ENCODE results near the gene POLD2. TPM values are rescaled to one million over a fixed set of nuclear protein-coding genes. Genes with fewer than 3 reads are reported as not detected.
A peak's percentile ranks its signal among the peaks of the same experiment; 100 is the strongest.

Gene POLD2
- total RNA-seq, 1 experiment from 2014 or later = 131 TPM

- no peak within 1 kb of the TSS for H2BK20ac ChIP-seq (ENCODE audit: low read depth, low read length, poor library complexity, severe bottlenecking)
- H3K4me1 ChIP-seq (ENCODE audit: insufficient read depth, low read length) = peaks cover 10% of the 10 kb centered on the region; the same call in 1 of the 2 replicates
- no peak within 1 kb of the TSS for H3T11ph ChIP-seq (ENCODE audit: low read length)
- H3K4me3 Mint-ChIP-seq = peak within 1 kb of the TSS; percentile 56 to 57; a peak in 4 of 5 replicates
- peak within 1 kb of the TSS; percentile 20; the same call in 1 of the 2 replicates for H3K14ac ChIP-seq (ENCODE audit: insufficient read depth, low read length)
- H3K18ac ChIP-seq (ENCODE audit: insufficient read length, low read depth, low read length) = peak within 1 kb of the TSS; percentile 3
- no peak within 1 kb of the TSS for H3K27ac ChIP-seq (ENCODE audit: insufficient read length, low read depth, low read length)
- peaks cover 37% of the 10 kb centered on the region for H3K27me3 Mint-ChIP-seq (ENCODE audit: low read depth)
- peaks cover 0 to 11% (median 0%) of the 10 kb centered on the region in 3 experiments; a peak in 5 of 7 replicates for H3K36me3 Mint-ChIP-seq (ENCODE audit: insufficient read depth in 1 of 3, low read depth in 3 of 3)
- no peaks in the 10 kb centered on the region for H3K27me3 ChIP-seq (ENCODE audit: insufficient read depth, low read length)
- H2BK15ac ChIP-seq (ENCODE audit: low read depth, low read length) = no peak within 1 kb of the TSS
- no peak within 1 kb of the TSS for H3K23ac ChIP-seq (ENCODE audit: insufficient read length, low read depth, low read length)
- H3K27ac Mint-ChIP-seq = peak within 1 kb of the TSS; percentile 20 to 88 (median 78); a peak in 2 of 7 replicates
- TF ChIP-seq, protein P1, sequence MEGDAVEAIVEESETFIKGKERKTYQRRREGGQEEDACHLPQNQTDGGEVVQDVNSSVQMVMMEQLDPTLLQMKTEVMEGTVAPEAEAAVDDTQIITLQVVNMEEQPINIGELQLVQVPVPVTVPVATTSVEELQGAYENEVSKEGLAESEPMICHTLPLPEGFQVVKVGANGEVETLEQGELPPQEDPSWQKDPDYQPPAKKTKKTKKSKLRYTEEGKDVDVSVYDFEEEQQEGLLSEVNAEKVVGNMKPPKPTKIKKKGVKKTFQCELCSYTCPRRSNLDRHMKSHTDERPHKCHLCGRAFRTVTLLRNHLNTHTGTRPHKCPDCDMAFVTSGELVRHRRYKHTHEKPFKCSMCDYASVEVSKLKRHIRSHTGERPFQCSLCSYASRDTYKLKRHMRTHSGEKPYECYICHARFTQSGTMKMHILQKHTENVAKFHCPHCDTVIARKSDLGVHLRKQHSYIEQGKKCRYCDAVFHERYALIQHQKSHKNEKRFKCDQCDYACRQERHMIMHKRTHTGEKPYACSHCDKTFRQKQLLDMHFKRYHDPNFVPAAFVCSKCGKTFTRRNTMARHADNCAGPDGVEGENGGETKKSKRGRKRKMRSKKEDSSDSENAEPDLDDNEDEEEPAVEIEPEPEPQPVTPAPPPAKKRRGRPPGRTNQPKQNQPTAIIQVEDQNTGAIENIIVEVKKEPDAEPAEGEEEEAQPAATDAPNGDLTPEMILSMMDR (conservative IDR thresholded peaks at IDR 0.05) = no peak
- no peaks in the 10 kb centered on the region for H3K79me2 ChIP-seq (ENCODE audit: insufficient read depth, low read length)
- no peaks in the 10 kb centered on the region for H3K23me2 ChIP-seq (ENCODE audit: insufficient read length, low read depth, low read length, poor library complexity, severe bottlenecking)
- no peaks in the 10 kb centered on the region for H4K20me1 ChIP-seq (ENCODE audit: control insufficient read depth, insufficient read depth, insufficient read length)
- no peak within 1 kb of the TSS for H4K91ac ChIP-seq (ENCODE audit: insufficient read length, low read depth, low read length)
- no peaks in the 10 kb centered on the region for H3K9me3 ChIP-seq (ENCODE audit: control insufficient read depth, low read depth, low read length)
- no peaks in the 10 kb centered on the region for H3K79me1 ChIP-seq (ENCODE audit: insufficient read depth, low read depth, low read length, poor library complexity, severe bottlenecking)
- peaks cover 33 to 36% of the 10 kb centered on the region in 2 experiments for H3K4me1 Mint-ChIP-seq
- no peak within 1 kb of the TSS for H3K9ac ChIP-seq (ENCODE audit: extremely low read depth, insufficient read length, low read length)
- WGBS (ENCODE audit: extremely low coverage, insufficient read length, low lambda C conversion rate) = no CpG with 5 or more reads among the region's 14 CpGs
- no peak within 1 kb of the TSS for H2BK5ac ChIP-seq (ENCODE audit: insufficient read length, low read length)
- H2AFZ ChIP-seq (ENCODE audit: low read length) = no peak within 1 kb of the TSS
- no peak within 1 kb of the TSS for H4K8ac ChIP-seq (replicated peaks; ENCODE audit: insufficient read length, low read depth, low read length)
- H4K5ac ChIP-seq (ENCODE audit: insufficient read length, low read depth, low read length) = no peak within 1 kb of the TSS
- H2AK5ac ChIP-seq (ENCODE audit: insufficient read length, low read length) = no peak within 1 kb of the TSS
- H3K4me2 ChIP-seq (ENCODE audit: insufficient read depth, insufficient read length, low read length) = peak within 1 kb of the TSS; percentile 4
- H3K56ac ChIP-seq (ENCODE audit: insufficient read length, low read depth, low read length) = no peak within 1 kb of the TSS
- no peaks in the 10 kb centered on the region for H3K9me3 Mint-ChIP-seq
- peak; percentile 76 for DNase-seq
- no peak within 1 kb of the TSS for H2BK120ac ChIP-seq (ENCODE audit: low read depth, low read length, poor library complexity, severe bottlenecking)
- H3K4ac ChIP-seq (ENCODE audit: low read depth, low read length) = no peak within 1 kb of the TSS
- H2BK12ac ChIP-seq (ENCODE audit: insufficient read length, low read depth, low read length) = no peak within 1 kb of the TSS
Observed at GRCh38 chr7:44065431-44066110, 57.8 kb downstream of the POLD2 start, which contains the start of gene PGAM2. Gene PGAM2 (minus strand): TSS chr7:44065567. CDS start chr7:44065529, 38 bp downstream.
